ENCODE measurements around the gene LAMP1.
"Not testable (repeated sequence)": the region's sequence is repeated elsewhere in the genome, so short reads cannot be mapped to it uniquely, and the experiment has no call there.

LAMP1 gene

GRCh38 chr13:113297370-113298042 is 467 bp downstream of the LAMP1 start:
- DNase-seq (ENCODE audit: low spot score): no peak

- no peak for DNase-seq (ENCODE audit: low spot score)
Observed at GRCh38 chr13:113298043-113298945, 1.3 kb downstream of the LAMP1 start.

- DNase-seq (ENCODE audit: low spot score): peak; percentile 33
Observed at GRCh38 chr13:113299951-113300350, 2.9 kb downstream of the LAMP1 start.

GRCh38 chr13:113302986-113303385 is 5.9 kb downstream of the LAMP1 start:
- no peak for DNase-seq (ENCODE audit: low spot score)

- DNase-seq (ENCODE audit: low spot score): no peak
Observed at GRCh38 chr13:113304121-113304520, 7.1 kb downstream of the LAMP1 start.

GRCh38 chr13:113305208-113305607 is 8.2 kb downstream of the LAMP1 start:
- no peak for DNase-seq (ENCODE audit: low spot score)

- DNase-seq (ENCODE audit: low spot score): no peak
Observed at GRCh38 chr13:113307491-113307890, 10.5 kb downstream of the LAMP1 start.

- DNase-seq (ENCODE audit: low spot score): no peak
Observed at GRCh38 chr13:113309473-113309872, 12.4 kb downstream of the LAMP1 start.

- DNase-seq (ENCODE audit: low spot score): not testable (repeated sequence)
Observed at GRCh38 chr13:113314112-113314511, 17.1 kb downstream of the LAMP1 start.

- not testable (repeated sequence) for DNase-seq (ENCODE audit: low spot score)
Observed at GRCh38 chr13:113314895-113315470, 17.9 kb downstream of the LAMP1 start.

GRCh38 chr13:113315992-113316391 is 19.0 kb downstream of the LAMP1 start:
- no peak for DNase-seq (ENCODE audit: low spot score)

GRCh38 chr13:113317031-113317430 is 20.0 kb downstream of the LAMP1 start:
- no peak for DNase-seq (ENCODE audit: low spot score)

- no peak for DNase-seq (ENCODE audit: low spot score)
Observed at GRCh38 chr13:113318956-113319355, 21.9 kb downstream of the LAMP1 start.

GRCh38 chr13:113319371-113319770 is 22.3 kb downstream of the LAMP1 start:
- DNase-seq (ENCODE audit: low spot score): no peak

GRCh38 chr13:113320226-113320875 is 23.3 kb downstream of the LAMP1 start:
- DNase-seq (ENCODE audit: low spot score): no peak

GRCh38 chr13:113321546-113321945 is 24.5 kb downstream of the LAMP1 start:
- DNase-seq (ENCODE audit: low spot score): no peak

GRCh38 chr13:113322043-113322461 is 25.0 kb downstream of the LAMP1 start:
- no peak for DNase-seq (ENCODE audit: low spot score)

GRCh38 chr13:113322890-113323651 is 26.0 kb downstream of the LAMP1 start:
- no peak for DNase-seq (ENCODE audit: low spot score)

- DNase-seq (ENCODE audit: low spot score): no peak
Observed at GRCh38 chr13:113323869-113324268, 26.8 kb downstream of the LAMP1 start.

- DNase-seq (ENCODE audit: low spot score): peak; percentile 37
Observed at GRCh38 chr13:113324398-113324797, 27.4 kb downstream of the LAMP1 start.

GRCh38 chr13:113325779-113326178 is 28.7 kb downstream of the LAMP1 start:
- DNase-seq (ENCODE audit: low spot score): no peak

- no peak for DNase-seq (ENCODE audit: low spot score)
Observed at GRCh38 chr13:113327391-113327765, 30.3 kb downstream of the LAMP1 start.
